ENCODE results near the gene NPHS1.

The NPHS1 gene

GRCh38 chr19:35786299-35787160 is 65.8 kb downstream of the NPHS1 start:
- no peak for FAIRE-seq

- no peak for FAIRE-seq
Observed at GRCh38 chr19:35785339-35785627, 67.0 kb downstream of the NPHS1 start.

- FAIRE-seq = no peak
Observed at GRCh38 chr19:35784503-35785338, 67.6 kb downstream of the NPHS1 start.

GRCh38 chr19:35783469-35784434 is 68.6 kb downstream of the NPHS1 start:
- no peak for FAIRE-seq

- no peak for FAIRE-seq
Observed at GRCh38 chr19:35782589-35782988, 69.7 kb downstream of the NPHS1 start.

- FAIRE-seq = no peak
Observed at GRCh38 chr19:35781650-35782049, 70.7 kb downstream of the NPHS1 start.

GRCh38 chr19:35780717-35781116 is 71.6 kb downstream of the NPHS1 start:
- FAIRE-seq = no peak

GRCh38 chr19:35780058-35780457 is 72.2 kb downstream of the NPHS1 start:
- FAIRE-seq = no peak

GRCh38 chr19:35779033-35779432 is 73.3 kb downstream of the NPHS1 start:
- FAIRE-seq = no peak

GRCh38 chr19:35777961-35778360 is 74.3 kb downstream of the NPHS1 start:
- no peak for FAIRE-seq

- FAIRE-seq = no peak
Observed at GRCh38 chr19:35777086-35777841, 75.0 kb downstream of the NPHS1 start.

GRCh38 chr19:35776102-35776788 is 76.1 kb downstream of the NPHS1 start:
- FAIRE-seq = no peak
